Hepatocyte (in vitro differentiated cells): ENCODE results near the gene IL27RA.

Experiments used
- CTCF ChIP-seq: fragments of 200-600 bp; sonication (generic); IDR thresholded peaks from 2 replicates; pipeline ENCODE4 v1.5.1; 2016; ENCODE audit warnings: antibody characterized with exemption, mild to moderate bottlenecking; ENCODE audit not compliant: poor library complexity
- EZH2 ChIP-seq: fragments of 200-600 bp; sonication (generic); IDR thresholded peaks from 2 replicates; pipeline ENCODE4 v1.6.1; 2016; ENCODE audit warnings: antibody characterized with exemption, mild to moderate bottlenecking, borderline replicate concordance
- EZH2phosphoT487 ChIP-seq: fragments of 200-600 bp; sonication (generic); IDR thresholded peaks from one replicate; pipeline ENCODE4 v1.6.1; 2018; ENCODE audit warnings: antibody characterized with exemption, mild to moderate bottlenecking, low read depth, moderate library complexity; ENCODE audit not compliant: unreplicated experiment, severe bottlenecking

- TF ChIP-seq CTCF = no peak
- TF ChIP-seq EZH2phosphoT487 = no peak
- no peak for TF ChIP-seq EZH2
These were observed 9.1 kb upstream of the IL27RA start for GRCh38 chr19:14022469-14022868.
